T-helper 2 cell (primary cell): ENCODE data around the gene AP2B1.

Experiments used
- DNase-seq, 5 experiments: peaks; one replicate each; pipeline versions ENCODE4 v3.0.0 to v3.0.0-alpha.2; 2012 to 2022

Gene AP2B1

GRCh38 chr17:35731917-35732805, 145.0 kb downstream of the AP2B1 start:
- no peak for DNase-seq

DNA sequence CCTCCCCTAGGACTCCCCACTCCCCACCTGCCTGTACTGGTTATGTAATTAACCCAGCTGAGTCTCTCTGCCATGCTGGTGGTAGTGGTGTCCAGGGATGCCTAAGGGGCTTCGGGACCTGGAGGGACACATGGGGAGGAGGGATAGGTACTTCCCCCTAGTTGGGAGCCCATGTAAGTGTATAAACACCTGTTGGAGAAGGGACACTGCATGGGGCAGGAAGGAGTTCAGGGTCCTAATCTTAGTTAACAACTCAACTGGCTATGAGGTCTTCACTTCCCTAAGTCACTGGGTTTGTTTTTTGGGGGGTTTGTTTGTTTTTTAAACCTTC, 145.6 kb downstream of the AP2B1 start:
- no peak for DNase-seq

DNA sequence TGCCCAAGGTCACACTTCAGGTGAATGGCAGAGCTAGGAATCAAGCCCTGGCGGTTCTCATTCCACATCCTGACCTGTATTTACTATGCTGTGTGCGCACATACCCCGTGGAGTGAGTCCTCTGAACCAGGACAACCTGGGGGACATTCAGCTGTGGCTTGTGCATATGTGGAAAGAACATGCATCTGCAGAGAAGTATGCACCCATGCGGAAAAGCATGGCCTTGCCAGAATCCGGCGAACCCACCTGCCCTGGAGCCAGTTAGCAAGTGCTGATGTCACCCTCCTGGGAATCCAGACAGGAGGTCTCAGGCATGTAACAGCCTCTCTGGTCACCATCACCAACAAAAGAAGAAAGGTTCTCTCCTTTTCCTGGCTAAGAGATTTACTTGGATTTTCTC, 146.2 kb downstream of the AP2B1 start:
- DNase-seq: no peak

- no peak for DNase-seq
These were observed 147.3 kb downstream of the AP2B1 start for GRCh38 chr17:35734396-35734795.

- no peak for DNase-seq
These were observed 148.1 kb downstream of the AP2B1 start for GRCh38 chr17:35735036-35735805.

- DNase-seq: no peak
These were observed 149.1 kb downstream of the AP2B1 start for GRCh38 chr17:35736236-35736635.

GRCh38 chr17:35738519-35739133, 151.5 kb downstream of the AP2B1 start:
- DNase-seq: no peak

DNA sequence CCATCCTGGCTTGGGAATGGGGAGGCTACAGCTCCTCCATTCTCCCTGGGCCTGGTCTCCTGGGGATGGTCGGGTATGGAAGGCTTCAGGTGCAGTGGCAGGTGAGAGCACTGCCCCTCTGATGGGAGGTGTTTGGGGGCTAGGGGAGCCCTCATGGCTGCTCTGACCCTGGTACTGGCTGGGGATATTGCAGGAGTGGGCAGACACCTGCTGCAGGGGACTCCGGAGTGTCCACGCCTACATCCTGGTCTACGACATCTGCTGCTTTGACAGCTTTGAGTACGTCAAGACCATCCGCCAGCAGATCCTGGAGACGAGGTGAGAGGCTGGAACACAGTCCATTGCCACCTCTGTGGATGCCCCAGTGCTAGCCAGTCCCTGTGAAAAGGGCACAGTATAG, 153.1 kb downstream of the AP2B1 start:
- no peak for DNase-seq

DNA sequence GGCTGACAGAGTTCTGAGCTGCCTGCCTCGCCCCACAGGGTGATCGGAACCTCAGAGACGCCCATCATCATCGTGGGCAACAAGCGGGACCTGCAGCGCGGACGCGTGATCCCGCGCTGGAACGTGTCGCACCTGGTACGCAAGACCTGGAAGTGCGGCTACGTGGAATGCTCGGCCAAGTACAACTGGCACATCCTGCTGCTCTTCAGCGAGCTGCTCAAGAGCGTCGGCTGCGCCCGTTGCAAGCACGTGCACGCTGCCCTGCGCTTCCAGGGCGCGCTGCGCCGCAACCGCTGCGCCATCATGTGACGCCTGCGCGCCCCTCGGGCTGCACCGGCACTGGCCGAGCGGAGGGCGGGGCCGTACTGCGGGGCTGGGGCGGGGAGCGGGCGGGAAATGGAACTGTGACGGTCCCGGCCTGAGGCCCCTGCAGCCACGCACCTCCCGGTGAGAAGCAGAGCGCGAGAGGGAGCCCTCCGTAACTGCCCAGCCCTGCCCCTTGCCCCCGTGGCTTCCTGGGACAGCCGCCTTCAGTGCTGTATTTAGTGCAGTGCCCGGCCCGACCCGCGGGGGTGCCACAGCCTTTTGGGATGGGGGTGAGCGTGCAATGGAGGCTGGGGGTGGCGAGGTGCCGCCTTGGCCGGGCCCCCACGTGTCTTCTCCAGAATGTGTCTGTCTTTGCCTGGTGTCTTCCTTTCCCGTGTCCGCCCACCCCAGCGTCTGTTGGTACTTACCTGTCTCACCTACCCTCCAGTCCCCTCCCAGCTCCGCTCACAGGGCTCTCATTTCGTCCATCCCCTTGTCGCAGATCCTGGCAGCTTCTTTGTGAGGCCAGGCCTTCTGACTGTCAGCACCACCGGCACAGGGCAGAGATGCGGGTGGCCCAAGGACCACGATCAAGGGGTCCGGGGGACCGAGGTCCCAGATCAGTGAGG, 154.1 kb downstream of the AP2B1 start:
- DNase-seq: peak in 1 of 5 experiments; percentile 53

- DNase-seq: no peak
These were observed 155.4 kb downstream of the AP2B1 start for GRCh38 chr17:35742496-35742895.

DNA sequence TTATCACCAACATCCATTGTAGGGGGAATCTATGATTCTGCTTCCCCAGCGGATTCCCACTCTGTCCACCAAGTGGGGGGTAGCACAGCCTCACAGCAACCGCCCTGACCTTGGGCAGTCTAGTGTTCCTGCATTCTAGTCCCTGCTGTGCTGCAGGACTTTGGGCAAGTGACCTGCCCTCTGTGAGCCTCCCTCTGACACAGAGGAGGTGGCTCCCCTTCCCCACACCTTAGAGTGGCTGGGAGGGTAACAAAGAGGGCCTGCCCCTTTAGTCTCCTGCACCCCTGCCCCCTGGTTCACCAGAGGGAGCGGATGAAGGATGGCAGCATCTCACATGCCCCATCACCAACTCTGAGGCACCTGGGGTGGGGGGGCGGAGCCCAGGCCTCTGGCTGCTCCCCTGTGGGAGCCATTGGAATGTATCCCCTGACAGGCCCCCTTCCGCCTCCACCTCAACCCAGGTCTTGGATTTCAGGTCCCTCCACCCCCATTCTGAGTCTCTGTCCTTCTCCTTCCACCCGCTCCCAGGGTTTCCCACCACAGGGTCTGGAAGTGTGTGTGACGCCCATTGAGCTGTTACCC, 155.9 kb downstream of the AP2B1 start:
- no peak for DNase-seq

DNA sequence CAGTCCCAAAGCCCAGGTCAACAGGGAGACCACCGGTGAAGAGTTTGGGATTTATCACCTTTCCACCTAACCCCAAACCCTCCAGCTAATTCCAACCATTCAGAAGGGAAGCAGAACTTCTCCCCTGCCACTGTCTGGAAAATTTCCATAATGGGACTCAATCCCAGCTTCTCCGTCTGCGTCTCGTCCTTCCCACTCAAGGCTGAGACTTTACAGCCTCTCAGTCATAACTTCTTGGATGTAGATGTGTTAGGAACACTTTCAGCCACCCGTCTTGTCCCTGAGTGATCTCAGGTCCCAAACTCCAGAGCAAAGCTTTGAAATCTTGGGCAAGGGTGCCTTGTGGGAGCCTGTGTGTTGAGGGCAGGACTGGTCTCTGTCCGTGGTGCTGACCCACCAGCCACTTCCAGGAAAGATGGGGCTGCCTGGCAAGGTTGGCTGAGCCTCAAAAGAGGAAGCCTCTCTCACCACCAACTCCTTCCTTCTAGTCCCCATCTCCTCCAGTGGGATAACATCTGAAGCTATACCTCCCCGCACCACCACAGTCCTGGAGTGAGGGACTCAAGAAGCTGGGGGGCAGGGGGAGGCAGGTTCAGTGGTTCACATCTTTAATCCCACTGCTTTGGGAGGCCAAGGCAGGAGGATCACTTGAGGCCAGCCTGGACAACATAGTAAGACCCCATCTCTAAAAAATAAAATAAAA, 156.7 kb downstream of the AP2B1 start:
- peak in 1 of 5 experiments; percentile 20 for DNase-seq

DNA sequence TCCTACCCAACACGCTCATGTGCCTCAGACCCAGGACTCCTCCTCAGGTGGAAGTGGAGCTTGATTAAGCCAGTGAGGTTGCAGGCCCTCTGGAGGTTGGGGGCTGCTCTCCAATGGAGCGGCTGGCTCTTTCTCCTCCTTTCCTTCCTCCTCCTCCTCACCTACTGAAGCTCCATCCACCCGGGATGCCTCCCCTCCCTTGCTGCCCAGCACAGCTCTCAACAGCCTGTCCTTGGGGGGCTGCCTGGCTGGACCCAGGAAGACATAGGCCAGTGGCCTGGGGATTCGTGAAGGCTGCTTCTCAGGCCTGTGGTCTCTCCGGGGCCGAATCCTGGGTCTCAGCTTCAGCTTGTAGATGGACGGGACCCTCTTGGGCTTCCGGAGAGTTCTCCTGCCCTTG, 157.7 kb downstream of the AP2B1 start:
- no peak for DNase-seq

DNA sequence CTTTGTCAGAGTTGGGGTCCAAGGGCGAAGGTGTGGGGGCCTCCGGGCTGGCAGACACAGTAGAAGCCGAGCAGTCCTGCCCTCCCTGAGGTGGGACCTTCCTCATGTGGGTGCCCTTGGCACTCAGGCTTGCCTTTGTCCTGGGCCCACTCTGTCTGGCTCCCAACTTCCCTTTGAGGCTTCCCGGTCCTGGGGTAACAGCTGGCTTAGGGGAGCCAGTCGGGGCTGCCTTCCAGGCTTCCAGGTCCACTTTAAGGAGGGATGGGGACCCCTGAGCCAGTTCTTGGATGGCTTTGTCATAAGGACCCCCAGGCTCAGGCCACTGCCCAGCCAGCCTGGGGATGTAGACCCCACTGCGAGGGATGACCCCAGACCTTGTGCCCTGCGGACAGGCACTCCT, 158.1 kb downstream of the AP2B1 start:
- no peak for DNase-seq

GRCh38 chr17:35745749-35746320, 158.7 kb downstream of the AP2B1 start:
- DNase-seq: no peak

DNA sequence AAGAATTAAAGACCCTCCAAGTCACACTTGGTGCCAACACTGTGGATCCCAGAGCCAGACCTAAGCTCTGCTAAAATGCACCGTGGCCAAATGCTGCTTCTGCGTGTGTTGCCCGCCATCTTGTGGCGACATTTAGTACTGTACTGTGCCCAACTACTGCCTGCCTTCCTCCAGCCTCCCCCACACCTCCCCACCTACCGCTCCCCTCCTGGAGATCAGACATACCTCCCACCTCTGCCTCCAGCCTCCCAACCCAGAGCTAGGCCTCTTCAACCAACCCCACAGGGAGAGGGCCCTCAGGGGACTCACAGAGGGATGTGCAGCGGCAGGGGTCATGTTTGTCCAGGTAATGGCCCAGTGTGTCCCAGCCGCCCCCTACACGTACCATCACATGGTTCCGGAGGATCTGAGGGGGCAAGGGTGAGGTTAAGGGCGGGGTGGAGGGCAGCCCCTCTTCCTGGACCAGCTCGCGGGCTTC, 160.5 kb downstream of the AP2B1 start:
- DNase-seq: peak; percentile 33 to 76 (median 63)

DNA sequence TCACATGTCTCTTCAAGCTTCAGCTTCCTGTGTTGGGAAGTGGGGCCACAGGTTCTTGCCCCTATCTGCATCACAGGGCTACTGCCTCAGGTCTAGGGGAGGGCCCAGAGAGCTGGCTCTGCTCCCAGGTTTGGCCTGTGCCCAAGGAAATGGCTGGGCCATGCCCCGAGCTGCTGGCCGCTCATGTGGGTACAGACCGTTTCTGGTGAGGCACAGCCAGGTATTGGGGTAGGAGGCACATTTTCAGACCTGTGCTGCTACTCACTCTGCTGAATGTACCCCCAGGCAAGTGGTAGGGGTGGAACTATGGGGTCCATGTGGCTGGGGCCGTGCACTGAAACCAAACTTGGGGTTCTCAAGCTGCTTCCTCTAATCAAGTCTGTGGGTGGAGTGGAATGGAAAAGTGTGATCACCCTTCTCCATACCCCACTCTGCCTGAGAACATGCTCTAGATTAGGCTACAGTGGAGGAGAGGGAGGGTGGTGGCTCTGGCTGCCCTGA, 161.3 kb downstream of the AP2B1 start:
- no peak for DNase-seq

DNA sequence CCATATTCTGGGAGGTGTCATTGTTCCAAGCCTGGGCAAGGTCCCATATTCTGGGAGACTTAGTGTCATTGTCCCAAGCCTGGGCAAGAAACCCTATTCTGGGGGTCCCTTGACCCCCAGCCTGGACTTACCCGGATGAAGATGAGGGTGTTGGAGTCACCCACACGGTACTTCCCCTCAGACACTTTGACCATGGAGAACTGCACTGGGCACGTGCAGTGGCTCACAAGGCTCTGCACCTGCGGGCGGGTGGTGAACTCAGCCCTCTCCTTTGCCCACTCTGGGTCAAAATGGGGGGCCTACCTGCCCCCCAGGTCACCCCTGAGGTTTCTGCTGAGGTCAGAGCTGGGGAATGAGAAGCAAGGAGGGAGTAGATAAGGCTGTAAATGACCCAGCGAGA, 161.9 kb downstream of the AP2B1 start:
- DNase-seq: no peak

DNA sequence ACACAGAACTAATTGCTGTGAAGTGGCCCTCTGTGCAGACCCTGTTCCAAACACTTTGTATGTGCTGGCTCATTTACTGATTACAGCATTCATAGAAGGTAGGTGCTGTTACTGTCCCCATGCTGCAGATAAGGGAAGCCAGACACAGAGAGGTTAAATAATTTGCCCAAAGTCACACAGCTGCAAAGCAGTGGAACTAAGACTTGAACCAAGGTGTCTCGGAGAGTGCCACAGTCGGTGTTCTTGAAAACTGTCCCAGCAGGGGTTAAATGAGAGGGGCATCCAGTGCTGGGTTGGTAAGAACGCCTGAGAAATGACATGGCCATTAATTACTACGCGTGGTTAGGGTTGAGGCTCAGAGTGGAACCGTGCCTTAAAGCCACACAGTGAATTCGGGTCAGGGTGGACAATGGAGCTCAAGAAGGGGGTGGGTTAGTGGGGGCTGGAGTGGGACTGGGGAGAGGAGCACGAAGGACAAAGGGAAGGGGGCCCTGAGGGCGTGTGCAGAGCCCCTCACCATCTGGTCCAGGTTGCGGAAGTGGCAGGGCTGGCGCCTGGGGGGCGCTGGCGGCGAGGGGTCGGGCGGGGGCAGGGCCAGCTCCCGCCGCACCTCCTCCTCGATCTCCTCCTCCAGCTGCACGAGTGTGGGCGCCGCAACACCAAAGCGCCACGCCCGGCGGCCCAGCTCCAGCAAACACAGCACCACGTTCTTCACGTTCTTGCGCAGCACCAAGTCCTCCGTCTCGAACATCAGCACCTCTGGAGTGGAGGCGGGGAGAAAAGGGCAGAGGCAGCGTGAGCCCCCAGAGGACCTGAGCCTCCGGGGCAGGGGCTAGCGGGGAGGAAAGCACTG, 162.7 kb downstream of the AP2B1 start:
- DNase-seq: peak in 1 of 5 experiments; percentile 34
